SU-DHL-6 (cell line): ENCODE measurements around the gene TMEM40.

Experiments
- EZH2phosphoT487 ChIP-seq: fragments of 200-600 bp; sonication (generic), shearing (Covaris generic); conservative IDR thresholded peaks from 2 replicates; pipeline ENCODE4 v1.6.1; 2018; ENCODE audit warnings: mild to moderate bottlenecking, antibody characterized with exemption, low read length, moderate library complexity, mixed read lengths
- TF ChIP-seq, protein P1 (sequence below): fragments of 200-600 bp; sonication (generic); IDR thresholded peaks from one replicate; pipeline ENCODE4 v1.5.1; 2017; ENCODE audit warnings: antibody characterized with exemption, mild to moderate bottlenecking, low read length, moderate library complexity; ENCODE audit not compliant: insufficient read depth, poor library complexity, severe bottlenecking

GRCh38 chr3:12743583-12743982 is 15.5 kb downstream of the TMEM40 start:
- TF ChIP-seq, protein P1, sequence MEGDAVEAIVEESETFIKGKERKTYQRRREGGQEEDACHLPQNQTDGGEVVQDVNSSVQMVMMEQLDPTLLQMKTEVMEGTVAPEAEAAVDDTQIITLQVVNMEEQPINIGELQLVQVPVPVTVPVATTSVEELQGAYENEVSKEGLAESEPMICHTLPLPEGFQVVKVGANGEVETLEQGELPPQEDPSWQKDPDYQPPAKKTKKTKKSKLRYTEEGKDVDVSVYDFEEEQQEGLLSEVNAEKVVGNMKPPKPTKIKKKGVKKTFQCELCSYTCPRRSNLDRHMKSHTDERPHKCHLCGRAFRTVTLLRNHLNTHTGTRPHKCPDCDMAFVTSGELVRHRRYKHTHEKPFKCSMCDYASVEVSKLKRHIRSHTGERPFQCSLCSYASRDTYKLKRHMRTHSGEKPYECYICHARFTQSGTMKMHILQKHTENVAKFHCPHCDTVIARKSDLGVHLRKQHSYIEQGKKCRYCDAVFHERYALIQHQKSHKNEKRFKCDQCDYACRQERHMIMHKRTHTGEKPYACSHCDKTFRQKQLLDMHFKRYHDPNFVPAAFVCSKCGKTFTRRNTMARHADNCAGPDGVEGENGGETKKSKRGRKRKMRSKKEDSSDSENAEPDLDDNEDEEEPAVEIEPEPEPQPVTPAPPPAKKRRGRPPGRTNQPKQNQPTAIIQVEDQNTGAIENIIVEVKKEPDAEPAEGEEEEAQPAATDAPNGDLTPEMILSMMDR, result no peak
- no peak for TF ChIP-seq EZH2phosphoT487
